Fibroblast of mammary gland (primary cell): ENCODE data around the gene UCN.

Experiments used
- DNase-seq: peaks from one replicate; pipeline ENCODE4 v3.0.0-alpha.2; 2010; ENCODE audit warnings: low read depth
- H3K4me3 ChIP-seq: 2 replicates; pipeline ENCODE4 v1.5.1; 2011; ENCODE audit warnings: low read depth, mild to moderate bottlenecking, low read length, moderate library complexity; ENCODE audit not compliant: control insufficient read depth
- TF ChIP-seq, protein P1 (sequence below): conservative IDR thresholded peaks from 2 replicates; pipeline ENCODE4 v1.5.1; 2011; ENCODE audit warnings: low read depth, low read length, inconsistent platforms; ENCODE audit not compliant: control insufficient read depth, insufficient read depth

The UCN gene

DNA sequence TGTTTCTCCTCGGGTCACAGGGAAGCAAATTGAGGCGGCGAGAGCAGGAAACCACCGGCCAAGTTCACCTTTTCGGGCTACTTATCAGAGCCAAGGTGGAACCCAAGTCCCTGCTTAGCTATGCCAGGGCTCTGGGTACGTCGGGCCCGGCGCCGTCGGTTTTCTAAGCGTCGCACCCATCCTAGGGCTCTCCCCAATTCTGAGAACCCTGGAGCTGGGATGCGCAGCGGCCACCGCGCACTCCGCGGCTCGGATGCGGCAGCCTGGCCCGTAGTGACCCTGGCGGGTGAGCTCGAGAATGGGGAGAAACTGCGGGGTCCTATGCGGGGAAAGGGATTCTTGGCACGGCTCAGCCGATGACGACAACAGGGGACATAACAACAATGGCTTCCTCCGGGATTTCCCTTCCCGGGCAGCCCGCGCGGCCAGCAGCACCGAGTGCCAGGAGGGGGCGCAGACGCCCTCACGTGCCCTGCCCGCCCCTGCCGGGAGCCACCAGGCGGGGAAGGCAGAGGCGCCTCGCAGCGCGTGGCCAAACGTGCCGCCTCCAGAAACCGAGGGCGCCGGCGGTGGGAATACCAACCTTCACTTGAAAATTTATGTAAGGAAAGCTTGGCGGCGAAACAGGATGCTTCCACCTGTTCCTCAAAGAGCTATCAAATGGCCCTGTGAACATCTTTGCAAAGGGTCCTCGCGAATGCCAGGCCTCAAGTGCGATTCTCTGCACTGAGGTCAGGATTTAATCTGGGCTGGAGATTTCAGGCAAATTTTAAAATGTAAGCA is 43.3 kb downstream of the UCN start:
- TF ChIP-seq, protein P1, sequence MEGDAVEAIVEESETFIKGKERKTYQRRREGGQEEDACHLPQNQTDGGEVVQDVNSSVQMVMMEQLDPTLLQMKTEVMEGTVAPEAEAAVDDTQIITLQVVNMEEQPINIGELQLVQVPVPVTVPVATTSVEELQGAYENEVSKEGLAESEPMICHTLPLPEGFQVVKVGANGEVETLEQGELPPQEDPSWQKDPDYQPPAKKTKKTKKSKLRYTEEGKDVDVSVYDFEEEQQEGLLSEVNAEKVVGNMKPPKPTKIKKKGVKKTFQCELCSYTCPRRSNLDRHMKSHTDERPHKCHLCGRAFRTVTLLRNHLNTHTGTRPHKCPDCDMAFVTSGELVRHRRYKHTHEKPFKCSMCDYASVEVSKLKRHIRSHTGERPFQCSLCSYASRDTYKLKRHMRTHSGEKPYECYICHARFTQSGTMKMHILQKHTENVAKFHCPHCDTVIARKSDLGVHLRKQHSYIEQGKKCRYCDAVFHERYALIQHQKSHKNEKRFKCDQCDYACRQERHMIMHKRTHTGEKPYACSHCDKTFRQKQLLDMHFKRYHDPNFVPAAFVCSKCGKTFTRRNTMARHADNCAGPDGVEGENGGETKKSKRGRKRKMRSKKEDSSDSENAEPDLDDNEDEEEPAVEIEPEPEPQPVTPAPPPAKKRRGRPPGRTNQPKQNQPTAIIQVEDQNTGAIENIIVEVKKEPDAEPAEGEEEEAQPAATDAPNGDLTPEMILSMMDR = no peak
- DNase-seq = peak; percentile 26
- H3K4me3 ChIP-seq = peak overlapping the region; percentile 6

DNA sequence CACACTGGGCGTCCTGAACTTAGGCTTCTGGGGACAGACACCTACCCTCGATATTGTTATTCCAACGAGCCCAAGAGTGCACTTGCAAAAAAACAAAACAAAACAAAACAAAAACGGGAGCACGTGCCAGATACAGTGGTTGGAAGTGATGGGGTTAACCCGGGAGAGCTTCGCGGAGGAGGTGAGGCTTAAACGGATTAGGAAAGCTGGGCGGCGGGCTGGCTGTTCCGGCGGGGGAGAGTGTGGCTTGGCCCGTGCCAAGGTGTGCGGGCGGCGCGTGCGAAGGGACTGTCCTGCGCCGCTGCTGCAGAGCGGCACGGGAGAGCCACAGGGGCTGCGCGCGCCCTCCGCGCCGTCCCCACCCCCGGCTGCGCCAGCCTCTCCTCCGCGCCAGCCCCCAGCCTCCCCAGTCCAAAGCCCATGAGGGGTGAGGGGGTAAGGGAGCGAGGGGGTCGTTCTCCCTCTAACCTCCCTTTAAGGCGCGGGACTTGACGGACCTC is 43.9 kb downstream of the UCN start:
- H3K4me3 ChIP-seq = no peak overlapping the region
- TF ChIP-seq, protein P1 = no peak
- DNase-seq = no peak

DNA sequence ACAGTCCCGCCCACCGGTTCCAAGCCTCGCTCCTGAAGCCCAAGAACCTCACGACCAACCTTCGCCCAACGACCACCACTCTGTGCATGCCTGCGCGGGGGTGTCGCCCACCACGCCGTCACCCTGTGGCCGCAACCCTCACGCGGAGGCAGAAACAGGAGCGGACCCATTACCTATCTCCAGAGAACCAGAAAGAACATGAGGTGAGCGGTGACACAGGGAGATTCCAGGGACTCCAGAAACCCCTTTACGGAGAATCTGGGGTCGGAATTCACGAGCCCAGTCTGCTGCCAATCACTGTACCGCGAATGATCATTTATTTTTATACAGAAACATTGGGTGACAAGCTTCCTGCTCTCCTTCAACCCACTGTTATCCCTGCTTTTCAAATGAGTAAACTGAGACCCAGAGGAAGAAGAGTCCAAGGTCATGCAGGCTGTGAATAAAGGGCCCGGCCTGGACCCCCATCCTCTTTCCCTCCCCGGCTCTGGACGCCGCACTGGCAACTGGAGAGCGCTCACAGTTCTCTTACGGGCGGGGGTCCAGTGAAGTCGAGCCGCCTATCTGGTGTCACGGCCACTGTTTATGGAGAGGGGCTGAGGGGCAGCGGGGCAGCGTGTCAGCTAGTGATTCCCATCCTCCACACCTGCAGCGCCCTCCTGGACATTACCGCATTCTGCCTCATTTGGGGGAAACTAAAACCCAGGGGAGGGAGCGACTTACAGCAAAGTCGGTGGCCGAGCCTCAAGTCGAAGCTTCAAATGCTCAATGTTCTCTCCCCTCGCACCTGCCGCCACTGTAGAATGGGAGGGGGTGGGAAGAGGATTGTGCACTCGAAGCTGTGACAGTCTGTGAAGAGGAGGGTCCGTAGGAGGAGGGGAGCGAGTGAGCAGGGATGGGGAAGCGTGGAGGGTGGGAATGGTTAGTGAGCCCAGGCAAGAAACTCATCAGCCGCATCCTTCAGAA is 44.7 kb downstream of the UCN start:
- peak overlapping the region; percentile 12 for H3K4me3 ChIP-seq
- TF ChIP-seq, protein P1 = no peak
- DNase-seq = no peak

DNA sequence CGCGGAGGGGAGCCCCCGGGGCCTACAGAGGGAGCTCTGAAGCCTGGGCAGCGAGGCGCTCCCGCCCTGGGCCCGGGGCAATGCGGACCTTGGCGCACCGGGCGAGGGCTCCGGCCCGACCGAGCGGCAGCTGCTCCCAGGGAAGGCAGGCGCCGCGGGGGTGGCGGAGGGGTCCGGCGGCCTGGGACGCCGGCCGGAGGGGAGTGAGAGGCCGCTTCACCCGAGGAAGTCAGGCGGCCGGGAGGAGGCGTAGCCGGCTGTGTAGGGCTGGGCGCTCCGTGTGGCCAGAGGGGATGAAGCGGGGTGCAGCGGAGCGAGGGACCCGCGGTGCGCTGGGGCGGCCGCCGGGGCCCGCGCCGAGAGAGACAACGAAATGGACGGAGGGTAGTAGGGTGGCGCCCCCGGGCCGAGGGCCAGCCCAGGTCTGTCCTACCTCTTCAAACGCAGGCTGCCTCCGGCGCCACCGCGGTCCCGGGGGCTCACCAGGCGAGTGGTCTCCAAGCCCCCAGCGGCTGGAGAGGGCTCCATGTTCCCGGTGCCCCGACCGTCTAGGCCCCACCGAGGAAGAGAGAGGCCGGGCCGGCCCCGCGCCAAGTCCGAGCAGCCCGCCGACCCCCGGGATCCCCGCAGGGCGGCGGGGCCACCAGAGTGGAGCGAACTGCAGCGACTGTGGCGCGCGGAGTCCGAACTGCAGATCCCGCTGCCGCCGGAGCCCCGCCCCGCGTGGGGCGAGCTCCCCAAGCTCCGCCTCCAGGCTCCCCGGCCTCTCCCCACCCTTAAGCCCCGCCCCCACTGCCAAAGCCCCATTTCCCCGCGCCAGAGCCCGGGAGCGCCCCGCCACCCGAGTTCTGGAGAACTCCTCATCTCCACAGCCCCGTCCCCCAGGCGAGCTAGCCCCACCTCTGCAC is 45.6 kb downstream of the UCN start, which contains the start of gene SLC30A3:
SLC30A3 (minus strand) TSS at position 669 of the 908 bp plus-strand sequence; CDS start at position 528, 141 bp downstream.
- H3K4me3 ChIP-seq = peak within 1 kb of the TSS; percentile 12
- DNase-seq = peak; percentile 27
- TF ChIP-seq, protein P1 = no peak

DNA sequence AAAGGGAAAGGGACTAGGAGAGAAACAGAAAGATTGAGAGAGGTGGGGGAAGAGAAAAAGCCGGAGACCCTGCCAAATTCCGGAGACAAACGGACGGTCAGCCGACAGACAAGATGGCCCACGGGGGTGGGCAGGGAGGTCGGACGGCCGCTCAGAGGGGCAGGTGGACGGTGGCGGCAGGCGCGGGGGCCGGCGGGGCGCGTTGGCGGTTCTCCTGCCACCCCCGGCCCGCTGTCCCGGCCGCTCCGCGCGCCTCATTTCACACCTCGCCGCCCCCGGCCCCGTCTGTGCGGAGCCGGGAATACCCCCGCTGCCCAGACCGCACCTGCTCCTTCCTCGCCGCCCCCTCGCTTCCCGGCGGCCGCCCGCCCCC is 46.3 kb downstream of the UCN start:
- no peak overlapping the region for H3K4me3 ChIP-seq
- DNase-seq = no peak
- TF ChIP-seq, protein P1 = no peak

DNA sequence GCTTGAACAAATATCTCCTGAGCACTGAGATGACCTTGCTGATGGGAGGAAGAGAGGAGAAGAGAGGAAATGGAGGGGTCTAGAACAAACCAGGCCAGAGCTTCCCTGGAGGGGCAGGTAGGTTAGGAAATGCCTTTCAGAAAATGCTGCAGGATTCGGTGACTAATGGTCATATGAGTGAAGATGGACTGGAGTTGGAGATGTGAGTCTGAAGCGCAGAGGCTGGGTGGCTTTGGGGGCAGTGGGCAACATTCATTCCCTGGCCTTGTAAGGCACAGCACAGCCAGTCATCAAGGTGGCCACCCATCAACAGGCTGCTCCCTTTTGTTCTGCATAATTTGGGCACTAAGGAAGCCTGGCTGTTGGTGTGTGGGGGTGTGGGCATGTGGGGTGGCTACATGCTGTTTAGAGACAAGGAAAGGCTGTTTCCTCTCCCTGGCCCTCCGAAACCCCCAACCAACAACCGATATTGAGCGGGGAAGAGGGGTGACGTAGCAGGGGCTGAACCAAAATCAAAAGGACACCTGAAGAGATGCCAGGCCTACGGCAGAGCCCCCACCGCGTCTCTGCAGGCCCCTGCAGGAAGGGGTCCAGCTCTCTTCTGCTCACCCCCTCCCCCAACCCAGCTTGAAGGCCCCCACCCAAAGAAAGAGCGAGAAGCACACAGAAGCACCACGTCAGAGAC is 46.9 kb downstream of the UCN start:
- DNase-seq = no peak
- TF ChIP-seq, protein P1 = no peak
- H3K4me3 ChIP-seq = no peak overlapping the region
